HTERT RPE-1 (cell line): ENCODE results near the gene RNF217.
"Not testable (repeated sequence)": the region's sequence is repeated elsewhere in the genome, so short reads cannot be mapped to it uniquely, and the experiment has no call there.

Experiments
- in situ Hi-C: fragments of 300-500 bp; cut with MboI; formaldehyde crosslinking; loops from 4 replicates; pipeline ENCODE4 v1.14.3; 2020; ENCODE audit warnings: low sequenced_read_pairs

RNF217 gene

DNA sequence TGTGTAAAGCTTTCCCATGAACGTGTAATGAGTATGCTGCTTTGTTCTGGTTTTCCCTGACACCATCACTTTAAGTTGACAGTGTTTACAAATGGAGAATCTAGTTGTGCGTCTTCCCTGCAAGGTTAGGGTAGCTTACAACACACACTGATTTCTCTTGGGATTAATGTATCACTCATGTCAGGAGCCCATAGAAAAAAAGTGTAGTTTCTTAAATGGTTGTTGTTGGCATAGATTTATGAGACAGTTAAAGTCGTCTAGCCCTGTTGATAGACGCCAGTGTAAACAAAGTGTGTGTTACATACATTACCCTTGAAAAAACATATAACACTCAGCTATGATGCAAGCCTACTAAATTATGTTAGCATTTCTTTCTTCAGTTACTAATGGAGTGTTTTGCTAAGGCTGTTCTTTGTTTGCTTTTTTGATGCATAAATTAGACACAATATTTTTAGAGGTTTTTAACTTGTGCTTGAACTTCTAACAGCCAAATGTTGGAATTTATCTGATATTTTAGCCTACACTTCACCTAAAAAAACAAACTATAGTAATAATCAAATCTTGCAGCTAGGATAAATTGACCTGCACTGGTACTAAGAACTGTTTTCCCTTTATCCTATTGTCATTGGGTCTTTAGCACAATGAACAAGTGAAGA, 88.6 kb downstream of the RNF217 start:
- in situ Hi-C loops = no loop called here

DNA sequence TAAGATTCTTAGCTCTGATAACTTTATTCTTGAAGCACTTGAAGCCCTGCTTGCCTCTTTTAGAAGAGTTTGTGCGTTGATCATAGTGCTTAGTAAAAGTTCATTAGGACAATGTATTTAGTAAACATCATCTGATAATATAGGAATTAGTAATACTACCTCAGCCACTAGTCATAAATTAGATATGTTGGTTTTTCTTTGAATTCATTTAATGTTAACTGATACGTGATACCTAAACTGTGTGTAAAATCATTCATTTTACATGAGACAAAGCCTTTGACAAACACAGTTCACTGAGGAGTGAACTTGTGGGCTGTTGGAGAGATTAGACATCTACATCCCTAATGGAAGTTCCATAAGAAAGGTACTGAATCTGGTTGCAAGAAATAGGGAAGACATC, 91.6 kb downstream of the RNF217 start:
- in situ Hi-C loops = no loop called here

GRCh38 chr6:125054331-125054730, 92.1 kb downstream of the RNF217 start:
- in situ Hi-C loops = no loop called here

DNA sequence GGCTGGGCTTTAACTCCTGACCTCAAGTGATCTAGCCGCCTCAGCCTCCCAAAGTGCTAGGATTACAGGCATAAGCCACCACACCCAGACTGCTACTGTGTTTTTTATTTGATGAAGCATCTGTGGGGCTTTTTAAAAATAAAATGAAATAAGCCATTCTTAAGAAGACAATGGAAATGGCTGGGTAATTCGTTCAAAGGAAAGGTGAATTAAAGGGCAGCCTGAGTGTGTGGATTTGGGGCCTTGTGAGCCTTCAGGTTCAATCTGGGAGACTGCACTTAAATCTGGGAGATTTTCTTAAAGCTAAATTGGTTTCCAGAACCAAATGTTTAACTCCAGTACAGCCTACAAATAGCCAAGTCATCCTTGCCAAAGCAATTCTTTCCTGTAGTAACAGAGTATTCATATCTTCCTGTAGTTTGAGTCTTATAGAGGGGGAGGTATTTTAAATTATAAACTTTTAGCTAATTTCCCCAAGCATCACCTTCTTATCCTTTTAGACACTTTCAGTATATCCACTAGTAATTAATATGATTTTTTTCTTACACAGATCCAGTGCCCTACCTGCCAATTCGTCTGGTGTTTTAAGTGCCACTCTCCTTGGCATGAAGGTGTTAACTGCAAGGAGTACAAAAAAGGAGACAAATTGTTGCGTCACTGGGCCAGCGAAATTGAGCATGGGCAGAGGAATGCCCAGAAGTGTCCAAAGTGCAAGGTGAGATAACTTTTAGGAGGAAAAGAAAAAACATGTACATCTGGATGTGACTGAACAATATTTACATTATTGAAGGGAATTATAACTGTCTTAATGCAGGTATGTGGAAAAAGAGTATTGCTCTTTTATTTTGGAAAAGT, 95.4 kb downstream of the RNF217 start:
- in situ Hi-C loops = no loop called here

DNA sequence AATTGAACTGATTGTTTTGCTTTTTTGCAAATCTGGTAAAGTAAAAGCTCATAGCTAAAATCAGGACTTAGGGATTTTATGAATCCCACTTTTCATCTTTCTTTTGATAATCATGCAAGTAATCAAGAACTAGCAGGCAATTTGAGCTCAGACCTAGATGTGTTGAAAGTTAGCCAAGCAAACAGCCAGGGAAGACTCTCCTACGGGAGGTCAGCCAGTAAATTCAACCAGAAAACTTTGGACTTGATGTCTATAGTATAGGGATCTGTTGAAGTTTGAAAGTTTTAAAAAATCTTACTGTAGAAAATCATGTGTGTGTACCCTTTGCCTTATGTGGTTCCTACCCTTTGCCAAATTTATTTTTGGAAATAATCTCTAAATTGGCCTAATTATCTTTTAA, 96.3 kb downstream of the RNF217 start:
- in situ Hi-C loops = no loop called here

DNA sequence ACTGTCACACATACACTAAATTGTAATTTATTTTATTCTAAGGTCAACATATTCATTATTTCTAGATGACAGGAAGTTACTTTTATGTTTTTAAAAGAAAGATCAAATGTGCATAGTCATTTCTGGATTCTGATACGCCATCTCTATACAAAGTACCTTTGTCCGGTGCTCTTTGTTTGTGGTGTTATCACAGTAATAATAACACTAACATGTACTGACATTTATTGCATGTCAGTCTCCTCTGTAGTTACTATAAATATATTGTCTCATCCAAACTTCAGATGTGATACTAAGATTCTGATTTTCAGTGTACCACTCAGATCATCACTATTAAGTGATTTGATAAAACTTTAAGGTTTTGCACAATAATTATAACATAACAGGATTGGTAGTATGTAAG, 101.1 kb downstream of the RNF217 start:
- in situ Hi-C loops = no loop called here

DNA sequence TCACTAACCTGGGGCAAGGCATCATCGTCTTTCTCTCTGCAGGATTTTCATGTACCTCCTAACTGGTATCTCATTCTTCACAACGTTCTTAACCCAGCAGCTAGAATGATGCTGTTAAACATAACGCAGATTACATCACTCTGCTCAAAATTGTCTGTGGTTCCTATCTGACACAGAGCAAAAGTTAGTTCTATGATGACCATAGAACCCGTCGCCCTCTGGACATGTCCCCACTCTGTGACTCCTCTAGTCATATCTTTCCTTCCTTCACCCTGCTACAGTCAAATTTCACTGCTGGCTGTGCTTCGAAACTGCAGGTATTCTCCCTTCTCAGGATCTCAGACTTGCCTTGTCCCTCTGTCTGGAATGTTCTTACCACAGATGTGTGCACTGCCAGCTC, 103.9 kb downstream of the RNF217 start:
- in situ Hi-C loops = no loop called here

- in situ Hi-C loops = no loop called here
These were observed 104.7 kb downstream of the RNF217 start for GRCh38 chr6:125066964-125067363.

- in situ Hi-C loops = no loop called here
These were observed 105.3 kb downstream of the RNF217 start for GRCh38 chr6:125067552-125067951.

DNA sequence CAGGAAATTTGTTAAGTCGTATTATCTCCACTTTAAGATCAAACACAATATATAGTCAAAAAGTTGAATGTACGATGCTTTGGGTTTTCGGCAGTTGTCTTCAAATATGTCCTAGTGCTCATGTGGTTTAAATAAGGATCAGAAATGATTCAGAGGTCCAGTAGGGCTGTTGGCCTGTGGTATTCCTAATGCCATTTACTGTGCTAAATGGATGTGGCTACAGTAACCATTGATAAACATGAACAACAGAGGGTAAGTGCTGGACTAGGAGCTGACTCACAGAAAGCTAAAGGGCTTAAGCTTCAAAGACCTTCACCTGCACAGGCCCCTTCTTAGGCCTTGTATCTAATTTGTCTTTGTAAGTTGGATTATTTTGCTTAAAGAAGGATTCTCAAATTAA, 110.8 kb downstream of the RNF217 start:
- in situ Hi-C loops = no loop called here

DNA sequence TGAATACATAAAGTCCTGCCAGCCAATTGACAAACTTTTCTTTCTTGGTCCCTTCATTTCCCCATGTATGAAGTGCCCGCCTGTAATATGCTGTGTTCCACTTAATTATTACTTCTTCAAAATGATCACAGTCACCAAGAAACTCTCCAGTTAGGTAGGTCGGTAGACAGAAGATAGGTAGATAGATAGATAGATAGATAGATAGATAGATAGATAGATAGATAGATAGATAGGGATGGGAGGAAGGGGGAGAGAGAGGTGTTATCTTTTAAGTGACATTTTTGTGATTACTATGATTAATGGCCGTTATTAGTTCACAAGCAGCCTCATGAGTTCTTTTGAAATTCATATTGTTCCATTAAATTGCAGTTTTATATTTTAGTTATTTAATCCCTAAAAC, 111.9 kb downstream of the RNF217 start:
- in situ Hi-C loops = no loop called here

DNA sequence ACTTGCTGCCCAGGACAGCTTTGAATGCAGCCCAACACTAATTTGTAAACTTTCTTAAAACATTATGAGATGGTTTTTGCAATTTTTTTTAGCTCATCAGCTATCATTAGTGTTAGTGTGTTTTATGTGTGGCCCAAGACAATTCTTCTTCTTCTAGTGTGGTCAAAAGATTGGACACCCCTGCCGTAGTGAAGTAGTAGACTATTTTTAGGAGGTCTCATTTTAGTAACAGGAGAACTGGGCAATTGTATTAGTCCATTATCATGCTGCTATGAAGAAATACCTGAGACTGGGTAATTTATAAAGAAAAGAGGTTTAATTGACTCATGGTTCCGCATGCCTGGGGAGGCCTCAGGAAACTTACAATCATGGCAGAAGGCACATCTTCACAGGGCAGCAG, 112.8 kb downstream of the RNF217 start:
- in situ Hi-C loops = not testable (repeated sequence)

GRCh38 chr6:125075741-125076481, 113.7 kb downstream of the RNF217 start:
- in situ Hi-C loops = no loop called here

- in situ Hi-C loops = no loop called here
These were observed 114.2 kb downstream of the RNF217 start for GRCh38 chr6:125076482-125076742.

DNA sequence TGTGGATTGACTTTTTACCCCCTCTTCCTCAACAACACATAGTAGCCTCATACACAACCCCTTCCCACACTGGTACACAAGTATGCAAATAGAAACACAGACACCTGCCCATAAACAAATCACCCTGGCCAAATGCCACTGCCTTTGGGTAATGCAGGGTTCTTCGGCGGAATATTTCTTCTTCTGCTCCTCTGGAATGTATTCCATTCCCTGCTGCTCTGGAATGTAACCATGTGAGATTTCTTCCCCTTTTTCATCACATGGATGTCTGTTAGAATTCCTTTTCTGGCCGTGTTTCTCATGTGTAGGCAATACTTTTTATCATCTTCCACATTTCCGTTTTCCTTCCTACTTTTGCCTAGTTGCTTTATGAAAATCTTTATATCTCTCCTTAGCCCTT, 115.2 kb downstream of the RNF217 start:
- in situ Hi-C loops = no loop called here

DNA sequence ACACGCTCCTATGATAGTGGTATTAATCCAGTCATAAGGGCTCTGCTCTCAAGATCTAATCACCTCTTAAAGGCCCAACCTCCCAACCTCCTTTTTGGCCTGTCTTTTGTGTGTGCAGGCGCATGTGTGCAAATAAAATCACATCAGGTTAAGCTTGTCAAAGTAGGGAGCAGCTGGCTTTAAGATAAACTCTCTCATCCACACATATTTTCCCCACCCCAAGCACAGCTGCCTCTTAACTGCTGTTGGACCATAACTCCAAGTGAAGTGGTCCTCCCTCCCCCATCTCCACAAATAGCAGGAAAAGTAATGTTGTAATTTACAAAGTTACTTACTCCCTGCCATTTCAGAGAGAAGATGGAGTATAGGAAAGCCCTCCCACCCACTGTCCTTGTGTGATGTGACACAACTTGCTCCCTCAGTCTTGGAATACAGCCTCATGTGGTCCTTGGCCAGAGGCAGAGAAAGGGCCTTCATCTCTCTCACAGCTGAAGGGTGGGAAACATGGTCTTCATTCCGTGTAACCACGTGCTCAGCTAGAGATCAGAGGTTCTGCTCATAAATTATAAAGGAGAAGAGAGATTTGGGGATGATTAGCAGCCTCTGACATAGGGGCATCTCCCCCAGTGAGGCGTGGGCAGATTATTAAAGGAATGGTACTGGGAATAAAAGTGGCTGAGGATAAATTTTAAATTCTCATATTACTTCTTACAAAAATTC, 116.5 kb downstream of the RNF217 start:
- in situ Hi-C loops = no loop called here

- in situ Hi-C loops = no loop called here
These were observed 120.9 kb downstream of the RNF217 start for GRCh38 chr6:125082908-125083683.

- in situ Hi-C loops = no loop called here
These were observed 121.4 kb downstream of the RNF217 start for GRCh38 chr6:125083684-125083990.

- in situ Hi-C loops = no loop called here
These were observed 124.5 kb downstream of the RNF217 start for GRCh38 chr6:125086716-125087115.

DNA sequence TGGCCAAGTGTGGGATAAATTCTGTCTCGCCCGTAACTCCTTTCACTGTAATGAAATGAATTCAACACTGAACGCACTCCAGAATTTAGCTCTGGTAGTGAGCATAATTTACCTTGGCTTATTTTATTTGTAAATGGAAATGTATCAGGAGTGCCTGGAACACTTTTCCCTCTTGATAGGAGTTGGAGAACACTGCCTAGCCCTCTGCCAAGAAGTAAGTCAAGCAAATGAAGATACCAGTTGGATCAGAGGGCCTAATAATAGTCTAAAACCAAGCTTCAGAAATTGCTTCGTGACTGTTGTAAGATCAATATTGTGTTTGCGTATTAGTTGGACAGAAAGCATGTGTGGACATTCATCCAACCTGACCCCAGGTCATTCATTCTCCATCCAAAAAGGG, 126.7 kb downstream of the RNF217 start:
- in situ Hi-C loops = no loop called here

- in situ Hi-C loops = no loop called here
These were observed 132.3 kb downstream of the RNF217 start for GRCh38 chr6:125094563-125094962.
